ENCODE data around the gene FREM1.

FREM1 gene

DNA sequence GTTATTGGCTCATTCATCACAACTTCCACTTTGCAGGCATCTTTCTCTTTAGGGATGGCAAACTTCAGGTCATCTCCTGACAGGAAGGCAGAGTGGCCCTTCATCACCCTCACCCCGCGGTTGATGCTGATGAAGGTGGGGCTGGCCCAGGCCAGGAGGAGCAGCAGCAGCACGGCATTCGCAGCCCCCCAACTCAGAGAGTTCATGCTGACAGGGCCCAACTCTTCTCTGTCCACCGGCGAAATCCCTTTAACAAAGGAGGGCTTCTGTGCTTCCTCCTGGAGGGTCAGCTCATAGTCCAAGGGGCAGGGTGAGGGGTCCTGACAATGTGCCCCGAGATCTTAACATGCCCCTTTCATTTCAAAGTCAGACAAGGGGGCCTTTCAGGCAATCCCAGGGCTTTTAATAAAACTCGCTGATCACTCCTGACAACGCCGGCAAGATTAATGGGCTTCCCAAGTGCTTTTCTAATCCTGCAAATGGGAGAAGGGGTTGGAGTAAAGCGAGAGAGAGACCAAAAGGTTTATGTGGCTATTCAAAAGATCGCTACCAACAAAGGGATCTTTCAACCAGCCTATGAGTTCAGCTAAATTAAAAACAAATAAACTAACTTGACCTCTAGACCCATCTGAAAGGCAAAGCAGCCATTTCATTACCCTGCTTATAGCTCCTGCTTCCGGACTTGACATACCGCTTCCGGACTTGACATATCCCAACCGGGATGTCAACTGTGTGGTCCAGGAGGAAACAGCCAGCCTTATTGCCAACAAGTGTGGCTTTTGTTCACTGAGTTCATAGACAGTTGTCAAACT is 41.2 kb downstream of the FREM1 start:
- no peak for DNase-seq (ENCODE audit: low read depth in 2 of 2)

DNA sequence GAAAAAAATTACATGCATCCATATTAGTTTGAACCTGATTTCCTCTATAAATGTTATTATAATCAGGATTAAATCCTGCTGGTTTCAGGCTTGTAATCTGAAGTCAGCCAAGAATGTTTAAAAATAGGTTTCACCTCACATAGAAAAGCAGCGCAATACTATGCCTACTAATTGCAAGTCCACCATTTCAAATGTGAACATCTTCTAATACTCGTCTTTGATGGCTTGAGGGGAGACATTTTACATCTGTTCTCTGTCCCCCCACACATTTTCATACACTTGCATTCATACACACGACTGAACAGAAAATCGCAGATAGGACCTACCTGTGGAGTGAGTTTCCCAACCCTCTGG is 41.8 kb downstream of the FREM1 start:
- no peak for DNase-seq (ENCODE audit: low read depth in 2 of 2)

DNA sequence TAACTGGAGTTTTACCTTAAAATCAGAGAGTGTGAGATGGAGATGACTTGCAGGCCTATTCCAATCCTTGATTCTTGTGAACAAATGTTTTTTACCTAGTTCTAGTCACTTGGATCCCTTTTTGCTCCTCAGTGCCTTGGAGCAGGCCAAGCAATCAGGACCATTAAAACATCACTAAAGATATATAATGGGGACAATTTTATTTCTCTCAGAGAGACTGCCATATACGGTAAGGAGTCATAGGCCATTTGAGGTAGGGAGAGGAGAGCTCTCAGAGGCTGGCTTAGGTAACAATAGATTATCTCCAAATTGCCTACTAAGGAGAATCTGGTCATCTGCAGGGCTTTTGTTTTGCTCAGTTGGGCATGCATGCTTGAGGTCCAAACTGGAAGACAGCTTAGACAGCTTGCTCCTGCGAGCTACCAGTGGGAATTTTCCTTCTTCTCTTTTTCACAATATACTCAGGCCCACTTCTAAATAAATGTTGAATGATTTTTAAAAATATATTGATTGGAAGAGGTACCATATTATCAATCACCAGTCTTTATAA is 44.0 kb downstream of the FREM1 start:
- no peak for DNase-seq (ENCODE audit: low read depth in 2 of 2)

DNA sequence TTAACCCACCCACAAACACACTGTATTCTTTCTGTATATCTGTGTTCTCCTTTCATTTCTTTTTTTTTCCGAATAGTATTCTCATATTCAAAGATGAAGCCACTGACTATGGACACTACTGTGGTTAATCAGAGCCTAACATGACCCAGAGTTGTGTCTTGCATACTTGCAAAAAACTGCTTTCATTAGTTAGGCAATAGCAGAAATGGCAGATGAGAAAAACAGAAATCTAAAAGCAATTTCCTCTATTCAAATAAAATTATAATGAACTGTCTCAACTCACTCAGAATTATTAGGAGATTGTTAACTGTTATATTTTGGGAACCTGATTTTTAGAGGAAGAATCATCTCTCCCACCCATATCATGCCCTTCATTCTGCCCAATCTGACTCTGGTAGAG is 45.9 kb downstream of the FREM1 start:
- no peak for DNase-seq (ENCODE audit: low read depth in 2 of 2)

DNA sequence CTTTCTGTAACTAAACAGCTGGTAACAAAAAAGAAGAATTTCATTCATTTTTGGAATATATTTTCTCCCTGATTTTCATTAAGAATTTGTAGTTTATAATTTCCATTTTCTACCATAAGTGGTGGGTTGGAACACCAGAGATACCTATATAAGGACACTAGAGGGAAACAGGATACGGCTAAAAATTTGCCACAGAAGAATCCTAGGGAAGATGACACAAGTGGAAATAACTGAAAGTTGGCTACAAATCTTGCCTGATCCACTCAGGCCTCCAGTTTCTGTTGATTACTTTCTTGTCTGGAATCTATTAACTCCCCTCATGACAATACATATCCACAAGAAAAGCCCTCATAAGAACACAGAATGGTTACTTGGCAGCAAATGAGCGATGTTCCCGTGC is 46.8 kb downstream of the FREM1 start:
- no peak for DNase-seq (ENCODE audit: low read depth in 2 of 2)

DNA sequence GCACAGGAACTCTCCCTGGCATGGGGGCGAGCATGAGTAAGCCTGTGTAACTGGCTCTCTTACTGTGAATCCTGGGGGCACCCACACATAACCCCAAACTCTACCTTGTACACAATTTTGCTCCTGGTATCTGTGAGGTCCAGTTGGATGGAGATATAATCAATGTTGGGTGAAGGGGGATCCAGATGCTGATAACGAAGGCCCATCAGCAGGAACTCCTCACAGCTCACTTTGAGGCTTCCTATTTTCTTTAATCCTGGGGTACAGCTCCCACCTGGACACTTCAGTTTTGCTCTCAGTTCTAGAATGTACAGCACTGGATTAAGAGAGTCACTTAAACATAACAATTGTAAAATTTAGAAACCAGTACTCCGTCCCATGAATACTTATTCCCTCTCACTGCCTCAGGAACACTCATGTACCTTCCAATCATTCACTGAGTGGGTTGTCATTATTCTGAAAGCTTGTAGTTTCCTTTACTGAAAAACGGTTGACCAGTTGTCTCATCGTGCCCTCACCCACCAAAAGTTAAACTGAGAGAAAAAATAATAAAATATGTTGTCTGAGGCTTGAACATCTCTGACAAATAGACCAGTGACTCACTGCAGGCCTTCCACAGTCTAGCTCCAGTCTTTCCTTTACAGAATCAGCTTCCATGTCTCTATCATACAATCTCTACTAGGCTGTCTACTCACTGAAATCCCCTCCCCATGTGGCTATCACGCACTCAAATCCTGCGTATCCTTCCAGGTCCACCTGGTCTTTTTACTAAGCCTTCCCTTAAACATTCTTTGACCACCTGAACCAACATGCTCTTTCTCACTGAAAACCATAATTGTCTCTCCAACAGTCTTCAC is 52.6 kb downstream of the FREM1 start:
- DNase-seq (ENCODE audit: low read depth in 2 of 2) = no peak

DNA sequence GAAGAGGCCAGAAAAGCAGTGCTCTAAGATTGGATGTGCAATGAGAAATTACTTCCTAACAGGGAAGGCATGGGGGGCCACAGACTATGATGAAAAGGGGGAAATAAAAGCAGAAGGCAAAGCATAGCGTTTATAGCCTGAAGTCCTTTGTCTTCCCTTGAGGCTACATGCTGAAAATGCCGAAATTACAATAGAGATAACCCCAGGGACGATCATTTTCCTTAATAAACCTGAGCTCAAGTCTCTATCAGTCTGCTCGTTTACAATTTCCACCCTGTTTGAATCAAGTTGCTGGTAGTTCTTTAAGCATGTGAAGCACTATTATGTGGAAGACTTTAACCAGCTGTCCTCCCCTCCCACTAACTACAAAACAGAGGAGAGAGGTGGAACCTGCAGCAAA is 60.4 kb downstream of the FREM1 start:
- no peak for DNase-seq (ENCODE audit: low read depth in 2 of 2)

DNA sequence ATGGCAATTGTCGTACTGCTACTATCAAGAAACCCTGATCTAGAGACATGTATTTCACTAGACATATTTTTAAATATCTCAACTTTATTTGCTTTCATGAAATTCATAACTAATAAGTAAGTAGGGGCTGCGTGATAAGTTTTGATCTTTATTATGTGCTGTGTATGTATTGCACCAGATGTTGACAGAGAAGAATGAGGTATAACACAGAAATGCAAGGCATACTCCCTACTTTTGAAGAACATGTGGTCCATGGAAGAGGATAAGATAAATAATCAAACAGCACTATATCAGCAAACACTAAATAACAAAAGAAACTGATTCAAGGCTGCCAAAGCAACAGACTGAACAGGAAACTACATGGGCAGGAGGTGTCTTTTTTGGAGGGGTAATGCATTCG is 60.9 kb downstream of the FREM1 start:
- DNase-seq (ENCODE audit: low read depth in 2 of 2) = no peak

DNA sequence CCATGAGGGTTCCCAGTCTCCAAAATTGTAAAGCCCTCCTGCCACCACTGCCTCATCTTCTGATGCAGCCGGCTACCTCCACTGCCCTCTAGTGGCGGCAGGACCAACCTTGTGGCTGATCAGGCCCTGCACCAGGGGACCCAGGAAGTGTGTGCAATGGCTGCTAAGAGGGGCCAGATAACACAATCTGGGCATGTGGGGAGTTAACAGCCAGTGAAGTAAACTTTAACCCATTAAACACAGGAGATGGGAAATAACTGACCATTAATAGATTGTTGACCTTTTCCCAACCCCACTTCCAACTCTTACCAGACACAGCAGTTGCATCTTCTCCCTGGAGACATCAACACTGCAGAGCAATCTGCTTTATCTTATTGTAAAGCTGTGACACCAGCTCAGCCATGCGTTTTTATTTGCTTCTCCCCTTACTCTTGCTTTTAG is 63.3 kb downstream of the FREM1 start:
- peak; percentile 21 to 52 for DNase-seq (ENCODE audit: low read depth in 2 of 2)

DNA sequence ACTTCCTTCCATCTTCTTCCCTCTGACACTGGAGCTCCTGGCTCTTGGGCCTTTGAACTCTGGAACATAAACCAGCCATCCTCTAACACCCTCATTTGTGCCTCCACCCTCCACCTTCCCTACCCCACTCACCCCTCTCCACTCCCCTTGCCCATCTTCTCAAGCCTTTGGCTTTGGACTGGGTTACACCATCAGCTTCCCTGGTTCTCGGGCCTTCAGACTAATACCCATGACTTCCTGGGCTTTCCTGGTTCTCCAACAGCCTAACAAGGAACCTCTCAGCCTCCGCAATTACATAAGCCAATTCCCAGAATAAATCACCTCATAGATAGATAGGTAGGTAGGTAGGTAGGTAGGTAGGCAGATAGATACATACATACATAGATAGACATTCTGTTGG is 67.1 kb downstream of the FREM1 start:
- DNase-seq (ENCODE audit: low read depth in 2 of 2) = no peak

DNA sequence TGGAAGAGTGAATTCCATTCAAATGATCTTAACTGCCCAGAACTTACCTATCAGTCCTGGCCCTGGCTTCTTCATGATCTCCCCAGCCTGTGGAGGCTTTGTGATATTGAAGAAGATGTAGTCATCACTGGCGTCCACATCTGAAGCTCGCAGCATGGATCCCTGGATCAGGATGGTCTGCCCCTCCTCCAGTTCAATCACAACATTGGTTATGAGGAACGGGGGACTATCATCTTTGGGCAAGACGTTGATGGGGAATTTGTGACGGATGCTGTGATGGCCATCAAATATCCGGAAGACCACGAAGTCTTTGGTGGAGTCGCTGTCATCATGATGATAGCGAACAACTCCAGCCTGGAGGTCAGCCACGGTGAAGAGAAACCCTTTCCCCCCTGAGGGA is 68.0 kb downstream of the FREM1 start:
- no peak for DNase-seq (ENCODE audit: low read depth in 2 of 2)

DNA sequence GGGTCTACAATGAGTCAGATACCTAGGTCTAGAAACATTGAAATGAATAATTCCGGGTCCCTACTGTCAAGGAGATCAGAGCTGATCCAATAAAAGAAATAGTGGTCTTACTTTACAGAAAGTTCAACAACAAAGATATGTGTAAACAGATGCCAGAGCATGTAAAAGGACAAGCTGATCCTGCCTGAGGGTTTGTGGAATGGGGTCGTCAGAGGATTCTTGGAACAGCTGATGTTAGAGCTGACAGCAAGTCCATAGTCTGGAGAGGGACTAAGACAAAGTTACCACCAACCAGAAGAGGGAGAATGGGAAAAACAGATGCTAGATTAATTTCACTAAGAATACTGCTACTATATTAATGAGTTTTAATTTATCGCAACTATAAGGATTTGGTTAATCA is 71.5 kb downstream of the FREM1 start:
- DNase-seq (ENCODE audit: low read depth in 2 of 2) = no peak

DNA sequence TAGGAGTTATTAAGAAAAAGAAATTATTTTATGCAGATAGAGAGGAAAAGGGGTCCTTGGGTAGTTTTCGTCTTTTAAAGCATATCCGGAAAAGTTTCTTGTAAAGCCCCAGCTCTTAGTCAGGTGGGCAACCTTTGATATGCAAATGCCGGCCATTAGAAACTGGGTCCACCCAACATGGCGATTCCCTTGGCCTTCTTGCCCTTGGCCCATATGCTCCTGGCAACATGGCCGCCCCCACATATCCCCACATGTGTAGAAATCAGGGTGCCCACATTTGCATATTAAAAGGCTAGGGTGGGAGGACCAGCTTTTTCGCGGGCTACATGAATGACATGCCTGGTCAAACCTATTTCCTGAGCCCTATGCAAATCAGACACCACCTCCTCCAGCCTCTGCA is 73.3 kb downstream of the FREM1 start:
- DNase-seq (ENCODE audit: low read depth in 2 of 2) = no peak

DNA sequence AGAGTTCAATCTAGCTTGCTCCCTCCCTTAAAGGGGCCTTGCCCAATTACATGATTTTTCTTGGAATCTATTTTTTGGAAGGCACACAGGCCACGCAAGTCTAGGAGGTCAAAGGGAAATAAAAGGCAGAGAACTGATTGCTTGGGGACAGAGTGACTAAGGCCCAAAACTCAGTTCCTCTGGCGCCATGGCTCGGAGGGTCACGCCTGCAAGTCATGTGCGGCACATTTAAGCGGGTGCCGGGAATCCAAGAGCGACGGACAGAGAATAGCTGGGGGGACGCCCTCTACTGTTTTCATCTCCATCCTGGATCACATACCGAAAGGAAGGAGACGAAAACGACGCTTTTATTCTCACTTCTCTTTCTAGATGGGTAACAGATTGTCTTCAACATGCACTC is 78.6 kb downstream of the FREM1 start:
- no peak for DNase-seq (ENCODE audit: low read depth in 2 of 2)

DNA sequence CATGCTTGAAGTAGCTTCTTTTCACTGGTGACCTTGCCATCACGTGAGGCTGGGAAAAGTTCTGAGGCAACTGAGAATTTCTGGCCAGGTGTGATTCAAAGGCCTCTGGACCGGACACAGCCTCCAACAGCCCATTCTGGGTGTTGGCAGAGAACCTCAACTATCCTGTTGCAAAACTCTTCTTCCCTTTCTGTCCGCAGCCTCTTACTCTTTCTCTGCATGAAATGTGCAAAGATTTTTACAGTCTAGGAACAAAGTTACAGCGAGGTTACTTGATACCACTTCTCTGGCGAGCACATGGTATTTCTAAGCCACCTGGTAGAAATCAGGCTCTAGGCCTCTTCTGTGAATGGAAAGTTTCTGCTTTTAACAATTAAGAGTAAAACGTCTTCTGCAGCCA is 79.2 kb downstream of the FREM1 start:
- no peak for DNase-seq (ENCODE audit: low read depth in 2 of 2)

DNA sequence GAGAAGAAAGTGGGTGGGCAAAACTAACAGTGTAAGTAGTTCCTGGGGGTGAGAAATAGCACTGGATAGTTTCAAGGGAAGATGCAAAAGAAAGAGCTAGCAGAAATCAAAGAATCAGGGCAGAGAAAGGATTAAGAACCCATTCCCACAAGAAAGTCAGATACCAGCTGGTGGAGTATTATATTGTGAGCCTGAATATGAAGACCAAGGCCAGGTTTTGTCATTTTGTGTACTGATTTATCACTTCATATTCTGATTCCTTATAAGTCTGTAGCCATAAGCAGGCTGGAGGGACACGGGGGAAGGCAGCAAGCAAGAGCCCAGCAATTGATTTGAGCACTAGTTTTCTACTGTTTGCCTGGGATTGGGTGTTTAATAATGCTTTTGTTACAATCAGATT is 80.2 kb downstream of the FREM1 start:
- no peak for DNase-seq (ENCODE audit: low read depth in 2 of 2)

DNA sequence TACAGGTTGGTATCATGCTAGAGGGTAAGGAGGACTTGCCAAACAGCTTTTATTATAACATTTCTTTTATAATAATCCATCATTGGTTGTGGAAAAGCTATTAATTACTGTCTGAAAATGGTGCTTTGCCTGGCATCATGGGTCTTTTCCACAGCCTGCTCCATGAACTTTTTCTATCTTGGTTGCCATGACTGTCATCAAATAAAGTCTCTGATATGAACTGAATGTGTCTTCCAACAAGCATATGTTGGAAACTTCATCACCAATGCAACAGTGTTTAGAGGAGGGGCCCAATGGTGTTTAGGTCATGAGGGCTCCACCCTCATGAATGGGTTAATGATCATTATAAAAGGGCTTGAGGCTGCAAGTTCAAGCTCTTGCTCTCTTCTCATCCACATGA is 81.0 kb downstream of the FREM1 start:
- DNase-seq (ENCODE audit: low read depth in 2 of 2) = no peak

DNA sequence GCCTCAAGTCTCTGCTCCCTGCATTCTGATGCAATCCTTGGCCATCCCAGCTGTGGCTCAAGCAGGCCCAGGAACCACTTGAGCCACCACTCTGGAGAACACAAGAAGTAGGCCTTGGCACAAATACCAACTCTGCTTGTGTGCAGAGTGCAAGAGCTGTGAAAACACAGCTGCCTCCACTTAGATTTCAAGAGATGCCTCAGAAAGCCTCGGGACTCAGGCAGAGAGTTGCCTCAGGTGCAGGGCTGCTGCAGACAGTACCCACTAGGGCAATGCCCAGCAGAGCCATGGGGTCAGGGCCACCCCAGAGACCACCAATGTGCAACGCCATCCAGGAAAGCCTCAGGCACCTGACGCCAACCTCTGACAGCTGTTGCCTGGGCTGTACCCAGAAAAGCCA is 82.4 kb downstream of the FREM1 start:
- DNase-seq (ENCODE audit: low read depth in 2 of 2) = no peak

DNA sequence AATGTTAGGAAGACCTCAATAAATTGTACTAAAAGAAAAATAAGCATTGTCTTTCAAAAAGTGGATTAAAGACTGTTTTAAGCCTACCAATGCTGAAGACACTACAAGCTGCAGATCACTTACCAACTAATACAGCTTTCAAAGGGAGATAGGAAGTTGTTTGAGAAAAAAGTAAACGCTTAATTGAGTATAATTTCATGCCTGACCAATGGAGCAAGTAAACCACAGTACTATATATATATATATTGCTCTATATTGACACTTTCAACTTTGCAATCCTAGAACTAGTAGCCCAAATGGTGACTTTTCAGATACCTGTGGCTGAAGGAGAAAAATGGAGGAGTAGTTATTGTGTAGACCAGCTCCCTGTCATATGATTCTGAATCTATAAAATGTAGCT is 85.7 kb downstream of the FREM1 start:
- DNase-seq (ENCODE audit: low read depth in 2 of 2) = no peak

DNA sequence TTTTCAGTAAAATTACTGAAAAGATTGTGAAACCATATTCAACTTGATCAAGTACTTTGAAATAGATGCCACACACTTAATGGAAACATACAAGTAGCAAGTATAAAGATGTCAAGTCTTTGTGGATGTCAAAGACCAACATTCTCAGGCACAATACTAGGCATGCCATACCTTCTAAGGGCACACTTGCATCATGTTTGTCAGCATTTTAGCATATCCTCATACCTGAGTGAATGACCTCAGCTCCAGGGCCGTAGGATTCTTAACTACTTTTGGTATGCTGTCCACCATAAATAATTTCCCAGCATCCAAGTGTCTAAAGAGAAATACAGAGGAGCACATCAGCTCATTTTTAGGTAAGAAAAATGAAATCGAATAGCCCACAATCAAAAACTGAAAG is 86.4 kb downstream of the FREM1 start:
- no peak for DNase-seq (ENCODE audit: low read depth in 2 of 2)

DNA sequence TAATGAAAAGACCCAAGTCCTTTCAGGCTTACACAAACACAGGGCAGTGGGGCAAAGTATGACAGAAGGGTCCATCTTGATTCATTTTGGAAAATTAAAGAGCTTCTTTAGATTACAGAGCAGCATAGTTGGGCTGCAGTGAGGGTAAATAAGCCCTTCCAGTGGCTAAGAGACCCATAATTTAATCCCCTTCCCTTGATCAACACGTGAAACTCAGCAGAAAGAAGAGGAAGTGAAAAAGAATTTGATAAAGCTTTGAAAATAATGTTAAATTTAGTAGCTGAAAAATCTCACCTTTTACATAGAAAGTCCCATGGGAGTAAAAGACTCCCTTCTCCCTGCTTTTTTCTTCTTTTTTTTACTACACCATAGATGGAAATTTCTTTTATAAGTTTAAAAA is 87.6 kb downstream of the FREM1 start:
- no peak for DNase-seq (ENCODE audit: low read depth in 2 of 2)

DNA sequence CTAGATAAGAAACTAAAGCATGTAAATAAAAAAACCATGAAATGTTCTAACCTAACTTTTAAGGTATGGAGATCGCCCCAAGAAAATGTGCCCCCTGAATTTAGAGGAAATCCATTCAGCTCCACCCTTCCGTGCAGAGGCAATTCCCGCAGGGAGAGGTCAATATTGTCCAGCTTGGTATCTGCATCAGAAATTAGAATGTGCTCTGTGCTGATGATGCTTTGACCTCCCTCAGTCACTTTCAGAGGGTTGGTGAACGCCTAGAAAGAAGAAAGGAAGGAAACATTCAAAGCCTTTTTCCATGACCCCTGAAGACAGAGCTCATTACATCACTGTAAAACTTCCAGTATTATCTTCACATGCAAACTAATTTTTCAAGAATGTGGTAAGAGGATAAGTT is 91.0 kb downstream of the FREM1 start:
- DNase-seq (ENCODE audit: low read depth in 2 of 2) = no peak

DNA sequence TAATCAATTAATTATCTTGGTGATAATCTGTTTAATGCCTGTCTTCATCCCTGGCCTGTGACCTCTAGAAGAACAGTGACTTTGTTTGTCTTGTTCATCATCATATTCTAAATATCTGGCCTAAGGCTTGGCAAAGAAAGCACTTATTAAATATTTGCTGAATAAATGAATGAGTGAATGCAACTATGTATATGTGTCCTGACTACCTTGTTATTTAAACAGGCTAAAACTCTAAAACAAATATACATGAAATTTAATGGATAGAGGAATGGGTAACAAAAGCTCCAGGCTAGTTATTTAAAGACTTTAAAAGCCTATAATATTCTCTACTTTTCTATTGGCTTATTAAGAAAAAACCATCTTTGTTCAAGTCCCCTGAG is 96.0 kb downstream of the FREM1 start:
- no peak for DNase-seq (ENCODE audit: low read depth in 2 of 2)

Data from stimulated activated CD4-positive, alpha-beta T cell treated with anti-CD3 and anti-CD28 coated beads, Interleukin-1b, Interleukin-23, amount 100 ng/mL, for 4 hours (primary cell).